ENCODE measurements around the gene FAM20B.

DNA sequence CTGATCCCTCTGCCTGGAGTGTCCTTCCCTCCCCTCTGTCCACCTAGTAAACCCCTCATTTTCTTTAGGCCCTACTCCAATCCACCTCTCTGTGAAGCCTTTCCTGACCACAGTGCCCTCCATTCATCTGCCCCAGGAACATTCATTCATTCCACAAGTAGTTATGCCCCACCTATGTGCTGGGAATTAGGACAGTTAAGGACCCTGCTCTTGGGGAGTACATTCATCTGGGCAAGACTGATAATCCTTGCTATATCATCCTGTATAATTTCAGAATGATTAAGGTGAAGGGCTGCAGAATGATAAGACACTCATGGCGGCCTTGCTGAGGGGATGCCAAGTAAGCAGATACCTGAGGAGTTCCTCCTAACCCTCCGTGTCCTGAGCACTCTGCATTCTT is 10.3 kb upstream of the FAM20B start:
- TF ChIP-seq, protein P1, sequence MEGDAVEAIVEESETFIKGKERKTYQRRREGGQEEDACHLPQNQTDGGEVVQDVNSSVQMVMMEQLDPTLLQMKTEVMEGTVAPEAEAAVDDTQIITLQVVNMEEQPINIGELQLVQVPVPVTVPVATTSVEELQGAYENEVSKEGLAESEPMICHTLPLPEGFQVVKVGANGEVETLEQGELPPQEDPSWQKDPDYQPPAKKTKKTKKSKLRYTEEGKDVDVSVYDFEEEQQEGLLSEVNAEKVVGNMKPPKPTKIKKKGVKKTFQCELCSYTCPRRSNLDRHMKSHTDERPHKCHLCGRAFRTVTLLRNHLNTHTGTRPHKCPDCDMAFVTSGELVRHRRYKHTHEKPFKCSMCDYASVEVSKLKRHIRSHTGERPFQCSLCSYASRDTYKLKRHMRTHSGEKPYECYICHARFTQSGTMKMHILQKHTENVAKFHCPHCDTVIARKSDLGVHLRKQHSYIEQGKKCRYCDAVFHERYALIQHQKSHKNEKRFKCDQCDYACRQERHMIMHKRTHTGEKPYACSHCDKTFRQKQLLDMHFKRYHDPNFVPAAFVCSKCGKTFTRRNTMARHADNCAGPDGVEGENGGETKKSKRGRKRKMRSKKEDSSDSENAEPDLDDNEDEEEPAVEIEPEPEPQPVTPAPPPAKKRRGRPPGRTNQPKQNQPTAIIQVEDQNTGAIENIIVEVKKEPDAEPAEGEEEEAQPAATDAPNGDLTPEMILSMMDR (IDR thresholded peaks at IDR 0.05), result no peak
- TF ChIP-seq EP300 (IDR thresholded peaks at IDR 0.05), result no peak
- TF ChIP-seq POLR2A (IDR thresholded peaks at IDR 0.05), result no peak
